DMS53 (cell line): ENCODE results near the gene HMGN5.

Experiments
- DNase-seq: peaks from one replicate; lab custom pipeline; 2025; lab: John Stamatoyannopoulos, UW

Gene HMGN5

DNA sequence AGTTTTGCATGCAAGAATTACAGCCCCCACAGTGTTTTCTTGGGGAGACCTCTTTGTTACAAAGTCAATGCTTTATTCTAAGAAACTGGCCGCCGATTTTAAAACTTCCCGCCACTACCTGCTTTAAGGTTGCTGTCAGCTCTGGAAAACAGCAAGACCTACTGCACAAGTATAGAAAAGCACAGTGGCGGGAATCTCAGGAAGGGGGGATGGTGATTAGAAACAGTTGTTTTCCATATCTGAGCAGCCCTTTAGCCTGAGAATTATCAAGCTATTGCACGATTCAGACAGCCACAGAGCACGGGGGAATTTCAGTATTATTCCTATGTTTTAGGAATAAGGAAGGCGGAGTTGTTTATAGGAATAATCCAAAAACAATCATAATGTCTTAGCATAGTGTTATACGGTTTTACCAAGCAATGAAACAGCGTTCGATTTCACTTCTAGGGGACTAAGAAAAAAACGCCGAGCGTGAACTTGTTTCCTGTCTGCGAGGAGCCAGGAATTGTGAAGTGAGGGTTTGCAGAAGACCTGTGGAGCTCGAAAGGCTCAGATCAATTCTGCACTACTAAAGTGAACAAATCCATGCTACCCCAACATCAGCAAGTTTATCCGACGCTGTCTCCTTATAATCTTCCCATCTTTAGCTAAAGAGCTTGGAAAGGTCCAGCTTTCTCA lies 81.3 kb downstream of the HMGN5 start:
- DNase-seq: peak; percentile 69

DNA sequence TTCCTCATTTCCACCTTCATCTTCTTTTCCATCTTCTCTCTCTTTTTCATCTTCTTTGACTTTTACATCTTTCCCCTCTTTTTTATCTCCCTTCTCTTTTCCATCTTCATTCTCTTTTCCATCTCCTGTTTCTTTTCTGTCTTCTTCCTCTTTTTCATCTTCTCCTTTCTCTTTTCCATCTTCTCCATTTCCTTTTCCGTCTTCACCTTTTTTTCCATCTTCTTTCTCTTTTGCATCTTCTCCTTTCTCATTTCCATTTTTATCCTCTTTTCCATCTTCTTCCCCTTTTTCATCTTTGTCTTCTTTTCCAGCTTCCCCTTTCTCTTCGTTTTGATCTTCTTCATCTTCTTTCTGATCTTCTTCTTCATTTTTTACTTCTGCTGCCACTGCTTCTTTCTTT lies 87.0 kb downstream of the HMGN5 start:
- no peak for DNase-seq

DNA sequence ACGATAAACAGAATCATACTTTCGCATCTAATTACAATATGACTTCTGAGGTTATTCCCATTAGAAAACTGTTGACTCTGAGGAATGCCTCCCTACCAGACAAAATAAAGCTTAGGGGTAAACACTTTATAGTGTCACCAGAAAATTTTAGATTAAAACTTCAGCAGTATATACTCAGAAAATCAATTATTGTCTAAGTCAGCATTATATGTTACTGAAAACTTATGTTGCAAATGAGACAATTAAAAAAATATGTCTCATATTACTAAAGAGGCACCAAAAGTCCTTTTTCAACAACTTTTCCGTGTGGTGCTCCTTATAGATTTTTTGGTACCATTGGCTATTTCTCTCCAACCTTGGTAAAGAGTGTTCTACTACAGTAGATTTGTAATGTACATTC lies 91.4 kb downstream of the HMGN5 start:
- no peak for DNase-seq

DNA sequence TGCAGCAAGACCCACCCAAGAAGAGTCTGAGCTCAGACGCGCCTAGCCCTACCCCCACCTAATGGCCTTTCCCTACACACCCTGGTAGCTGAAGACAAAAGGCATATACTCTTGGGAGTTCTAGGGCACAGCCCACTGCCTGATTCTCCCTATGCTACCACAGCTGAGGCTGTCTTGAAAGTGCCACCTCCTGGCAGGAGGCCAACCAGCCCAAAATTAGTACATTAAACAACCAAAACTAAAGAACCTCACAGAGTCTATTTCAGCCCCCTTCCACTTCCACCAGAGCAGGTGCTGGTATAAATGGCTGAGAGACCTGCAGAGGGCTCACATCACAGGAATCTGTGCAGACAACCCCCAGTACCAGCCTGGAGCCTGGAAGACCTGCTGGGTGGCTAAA lies 119.1 kb downstream of the HMGN5 start:
- no peak for DNase-seq
